IMR-90 (cell line): Measurements from ENCODE around the gene RUNX2. TPM values are rescaled to one million over a fixed set of nuclear protein-coding genes. Genes with fewer than 3 reads are reported as not detected.

Experiments
- ATAC-seq: fragments of 200-7000 bp; cut with Tn5 transposase; 2 replicates; pipeline ENCODE4 v1.9.1; 2020; ENCODE audit warnings: low read depth, mild to moderate bottlenecking, moderate library complexity
- BruUV-seq: library from RNA; stranded (reverse); fragments of 400-500 nt; replicated peaks from 2 replicates; lab custom pipeline; 2021; lab: Mats Ljungman, UMichigan
- CTCF ChIA-PET: fragments of 300-600 bp; formaldehyde crosslinking; extraction: SDS; loops from one replicate; lab custom pipeline; 2021; ENCODE audit warnings: antibody characterized with exemption; lab: Yijun Ruan, JAX
- POLR2A ChIA-PET: fragments of 300-600 bp; sonication (Branson Sonifier 250); formaldehyde crosslinking; loops from one replicate; lab custom pipeline; 2022; ENCODE audit warnings: antibody characterized with exemption; ENCODE audit not compliant: unreplicated experiment; lab: Charles Lee
- DNase-seq: peaks from one replicate; pipeline ENCODE4 v3.0.0; 2013
- H2AFZ ChIP-seq: replicated peaks from 2 replicates; pipeline ENCODE3; 2013; ENCODE audit warnings: low read length, mild to moderate bottlenecking; ENCODE audit not compliant: poor library complexity
- H2AK5ac ChIP-seq: 2 replicates; pipeline ENCODE4 v1.6.1; 2013; ENCODE audit warnings: low read depth, low read length, inconsistent platforms
- H2AK9ac ChIP-seq: replicated peaks from 2 replicates; pipeline ENCODE3; 2013; ENCODE audit warnings: mild to moderate bottlenecking, low read depth, low read length, moderate library complexity; ENCODE audit not compliant: poor library complexity
- H2BK120ac ChIP-seq: 2 replicates; pipeline ENCODE4 v1.6.1; 2013; ENCODE audit warnings: low read depth, low read length, inconsistent platforms
- H2BK15ac ChIP-seq: 3 replicates; pipeline ENCODE4 v1.6.1; 2013; ENCODE audit warnings: low read depth, low read length, inconsistent platforms
- H2BK20ac ChIP-seq: 2 replicates; pipeline ENCODE4 v1.6.1; 2013; ENCODE audit warnings: low read depth, mild to moderate bottlenecking, inconsistent platforms, low read length, moderate library complexity
- H2BK5ac ChIP-seq: 2 replicates; pipeline ENCODE4 v1.6.1; 2013; ENCODE audit warnings: mild to moderate bottlenecking, low read depth, low read length, inconsistent platforms; ENCODE audit not compliant: poor library complexity, severe bottlenecking
- H3K14ac ChIP-seq: replicated peaks from 2 replicates; pipeline ENCODE4 v1.6.1; 2013; ENCODE audit warnings: low read depth, low read length, inconsistent platforms
- H3K18ac ChIP-seq: 2 replicates; pipeline ENCODE4 v1.6.1; 2013; ENCODE audit warnings: low read depth, low read length, control low read depth
- H3K23ac ChIP-seq: 2 replicates; pipeline ENCODE4 v1.6.1; 2013; ENCODE audit warnings: low read depth, low read length, inconsistent platforms
- H3K27ac ChIP-seq: 2 replicates; pipeline ENCODE4 v1.5.1; 2013; ENCODE audit warnings: mild to moderate bottlenecking, control low read depth, low read length; ENCODE audit not compliant: insufficient read depth
- H3K27me3 ChIP-seq: 2 replicates; pipeline ENCODE4 v1.6.1; 2013; ENCODE audit warnings: low read length; ENCODE audit not compliant: control insufficient read depth, insufficient read depth
- H3K36me3 ChIP-seq: 2 replicates; pipeline ENCODE4 v1.6.1; 2013; ENCODE audit warnings: low read length, mixed read lengths; ENCODE audit not compliant: control insufficient read depth, insufficient read depth
- H3K4ac ChIP-seq: 2 replicates; pipeline ENCODE4 v1.6.1; 2013; ENCODE audit warnings: low read depth, low read length, inconsistent platforms
- H3K4me1 ChIP-seq: 2 replicates; pipeline ENCODE4 v1.6.1; 2013; ENCODE audit warnings: low read length, mixed read lengths; ENCODE audit not compliant: control insufficient read depth, insufficient read depth
- H3K4me2 ChIP-seq: 2 replicates; pipeline ENCODE4 v1.6.1; 2013; ENCODE audit warnings: low read depth, mild to moderate bottlenecking, control low read depth, low read length, moderate library complexity
- H3K4me3 ChIP-seq: 2 replicates; pipeline ENCODE4 v1.5.1; 2013; ENCODE audit warnings: low read depth, mild to moderate bottlenecking, control low read depth, low read length, moderate library complexity; ENCODE audit not compliant: insufficient read depth
- H3K56ac ChIP-seq: 2 replicates; pipeline ENCODE4 v1.6.1; 2013; ENCODE audit warnings: low read length, inconsistent platforms; ENCODE audit not compliant: insufficient read depth; ENCODE audit errors: extremely low read depth
- H3K79me1 ChIP-seq, 2 experiments: 2 replicates each; pipeline ENCODE4 v1.6.1; 2013; ENCODE audit warnings: low read length in 2 of 2, inconsistent platforms in 1 of 2, low read depth in 1 of 2
- H3K9ac ChIP-seq: 2 replicates; pipeline ENCODE4 v1.6.1; 2013; ENCODE audit warnings: low read depth, low read length, control low read depth
- H3K9me1 ChIP-seq: 2 replicates; pipeline ENCODE4 v1.6.1; 2013; ENCODE audit warnings: low read length, inconsistent platforms; ENCODE audit not compliant: insufficient read depth
- H3K9me3 ChIP-seq: 2 replicates; pipeline ENCODE4 v1.6.1; 2013; ENCODE audit warnings: low read length; ENCODE audit not compliant: control insufficient read depth, insufficient read depth
- H4K20me1 ChIP-seq: 2 replicates; pipeline ENCODE4 v1.6.1; 2013; ENCODE audit warnings: low read length, inconsistent platforms; ENCODE audit not compliant: insufficient read depth
- H4K5ac ChIP-seq: 2 replicates; pipeline ENCODE4 v1.6.1; 2013; ENCODE audit warnings: mild to moderate bottlenecking, low read depth, low read length, control low read depth
- H4K8ac ChIP-seq, 2 experiments: 2 replicates each; pipeline ENCODE4 v1.6.1; 2013; ENCODE audit warnings: low read depth in 2 of 2, low read length in 2 of 2, control low read depth in 1 of 2, inconsistent platforms in 1 of 2
- H4K91ac ChIP-seq: 2 replicates; pipeline ENCODE4 v1.6.1; 2013; ENCODE audit warnings: low read depth, low read length, inconsistent platforms; ENCODE audit not compliant: insufficient read depth
- CEBPB ChIP-seq: IDR thresholded peaks from 2 replicates; pipeline ENCODE4 v1.6.1; 2012; ENCODE audit warnings: low read depth, low read length, improper control_type of control experiment
- CHD1 ChIP-seq: IDR thresholded peaks from 2 replicates; pipeline ENCODE4 v1.6.1; 2012; ENCODE audit warnings: low read depth, low read length, improper control_type of control experiment
- MAZ ChIP-seq: IDR thresholded peaks from 2 replicates; pipeline ENCODE4 v1.6.1; 2012; ENCODE audit warnings: low read depth, mild to moderate bottlenecking, low read length, improper control_type of control experiment, moderate library complexity, borderline replicate concordance
- MXI1 ChIP-seq: IDR thresholded peaks from 2 replicates; pipeline ENCODE4 v1.6.1; 2012; ENCODE audit warnings: low read depth, mild to moderate bottlenecking, low read length, moderate library complexity, borderline replicate concordance
- RFX5 ChIP-seq: IDR thresholded peaks from 2 replicates; pipeline ENCODE4 v1.8.0; 2012; ENCODE audit warnings: low read depth, mild to moderate bottlenecking, low read length, moderate library complexity
- SMC3 ChIP-seq: fragments of 150-350 bp; IDR thresholded peaks from 2 replicates; pipeline ENCODE4 v1.6.1; 2016; ENCODE audit warnings: low read depth, mild to moderate bottlenecking, antibody characterized with exemption, low read length, moderate library complexity
- WGBS, 2 experiments: methylation state at CpG; one replicate each; pipeline versions ENCODE4 v1.1.5 to v1.1.7; 2013; ENCODE audit warnings: missing lambda C conversion rate in 2 of 2; ENCODE audit not compliant: insufficient read length in 1 of 2; ENCODE audit errors: extremely low coverage in 2 of 2; 5-methylcytosine and 5-hydroxymethylcytosine counted together
- dilution Hi-C: fragments of 300-500 bp; cut with HindIII; formaldehyde crosslinking; loops from one replicate; pipeline ENCODE4 v1.14.3; 2018; ENCODE audit warnings: low sequenced_read_pairs; ENCODE audit not compliant: unreplicated experiment
- in situ Hi-C: fragments of 300-500 bp; cut with MboI; formaldehyde crosslinking; loops from 3 replicates; pipeline ENCODE4 v1.14.3; 2019; ENCODE audit warnings: low sequenced_read_pairs, inconsistent platforms, mixed read lengths
- intact Hi-C: fragments of 100-400 bp; cut with micrococcal nuclease; formaldehyde crosslinking; loops from 2 replicates; pipeline ENCODE4 v1.10.0; 2022
- polyA plus RNA-seq, 3 experiments: library from polyadenylated mRNA; depleted of rRNA; stranded (reverse); fragments of >200 nt; gene quantifications; 2 replicates each; pipeline ENCODE4 v1.2.3, GENCODE V29; 2012; ENCODE audit warnings: low replicate concordance in 1 of 3
- total RNA-seq: library from RNA; depleted of rRNA; stranded (reverse); fragments of >200 nt; gene quantifications from 2 replicates; pipeline ENCODE4 v1.2.3, GENCODE V29; 2012

The RUNX2 gene
- total and polyA plus RNA-seq, 2 of the 4 experiments (the other 2 are of a cell fraction): 2.3 to 4.7 TPM

GRCh38 chr6:45301348-45302142 lies 26.6 kb upstream of the RUNX2 start:
- Histone ChIP-seq H3K27ac (no peak overlapping the region), H3K9ac (no peak overlapping the region), H4K20me1 (no peaks in the 10 kb centered on the region), H2AK5ac (no peak overlapping the region), H2AFZ (no peak overlapping the region), H3K23ac (no peak overlapping the region), H2BK120ac (no peak overlapping the region), H3K27me3 (no peaks in the 10 kb centered on the region), H4K5ac (no peak overlapping the region), H3K14ac (no peak overlapping the region), H2BK5ac (no peak overlapping the region), H3K4ac (no peak overlapping the region), H3K79me1 (peaks cover 0 to 4% of the 10 kb centered on the region in 2 experiments; a peak in 1 of 4 replicates), H3K56ac (no peak overlapping the region), H4K8ac (no peak overlapping the region), H3K9me3 (peaks cover 1% of the 10 kb centered on the region; the same call in 1 of the 2 replicates), H3K18ac (no peak overlapping the region), H2BK20ac (no peak overlapping the region), H3K4me3 (no peak overlapping the region), H3K4me1 (no peaks in the 10 kb centered on the region), H4K91ac (no peak overlapping the region), H2BK15ac (no peak overlapping the region), H3K36me3 (no peaks in the 10 kb centered on the region), H3K9me1 (no peaks in the 10 kb centered on the region), H3K4me2 (no peak overlapping the region), H2AK9ac (no peak overlapping the region)
- dilution Hi-C loops (no loop called here), intact Hi-C loops (no loop called here), in situ Hi-C loops (no loop called here)
- ChIA-PET POLR2A (no interaction called here), CTCF (no interaction called here)
- ATAC-seq (no peak), DNase-seq (no peak)
- TF ChIP-seq MXI1: no peak
- no peak for TF ChIP-seq RFX5
- TF ChIP-seq CHD1: no peak
- TF ChIP-seq SMC3: no peak
- no peak for TF ChIP-seq MAZ
- TF ChIP-seq CEBPB: no peak
- BruUV-seq: no TSS peak
- no CpG with 5 or more reads among the region's 3 CpGs for WGBS, 2 experiments
